Ovary (tissue), 3 donors: ENCODE results near the gene ASF1A.

Experiments
- POLR2A ChIP-seq: fragments of 450-650 bp; IDR thresholded peaks from one replicate; pipeline ENCODE4 v1.6.1; 2017; ENCODE audit warnings: antibody characterized with exemption, mild to moderate bottlenecking, moderate library complexity
- TF ChIP-seq, protein P1 (sequence below), 3 donors: fragments of 450-650 bp in 2 of 3; fragments of 200-600 bp in 1 of 3; IDR thresholded peaks; one replicate each; pipeline versions ENCODE4 v1.5.1 to v1.8.0; 2016 to 2022; ENCODE audit warnings: antibody characterized with exemption in 3 of 3, mild to moderate bottlenecking in 1 of 3
- donor health status: DM: no; HTN: no; CAD: no.

DNA sequence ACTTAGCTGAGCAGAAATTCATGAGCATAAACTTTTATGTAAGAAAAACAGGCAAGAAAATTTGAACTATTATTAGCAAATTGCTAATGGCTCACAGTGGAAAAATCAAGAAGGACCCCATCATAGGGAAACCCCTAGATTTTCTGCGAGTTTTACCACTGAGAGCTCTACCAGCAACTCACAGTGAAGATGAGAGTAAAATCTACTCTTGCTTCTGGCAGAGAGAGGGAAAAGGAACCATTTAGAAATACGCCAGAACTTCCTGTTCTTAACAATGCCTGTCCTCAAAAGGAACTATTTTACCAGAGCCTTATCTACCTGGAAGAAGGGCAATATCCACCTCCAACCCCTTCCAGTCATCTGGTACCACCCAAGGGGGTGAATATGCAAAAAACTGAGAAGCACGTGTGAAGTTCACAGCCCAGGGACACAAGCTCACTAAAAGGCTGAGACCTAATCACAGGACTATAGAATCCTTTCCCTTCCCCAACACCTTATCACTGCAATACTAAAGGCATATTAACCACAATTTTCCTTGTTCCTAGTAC is 34.4 kb upstream of the ASF1A start:
- TF ChIP-seq POLR2A, result no peak
- TF ChIP-seq, protein P1, sequence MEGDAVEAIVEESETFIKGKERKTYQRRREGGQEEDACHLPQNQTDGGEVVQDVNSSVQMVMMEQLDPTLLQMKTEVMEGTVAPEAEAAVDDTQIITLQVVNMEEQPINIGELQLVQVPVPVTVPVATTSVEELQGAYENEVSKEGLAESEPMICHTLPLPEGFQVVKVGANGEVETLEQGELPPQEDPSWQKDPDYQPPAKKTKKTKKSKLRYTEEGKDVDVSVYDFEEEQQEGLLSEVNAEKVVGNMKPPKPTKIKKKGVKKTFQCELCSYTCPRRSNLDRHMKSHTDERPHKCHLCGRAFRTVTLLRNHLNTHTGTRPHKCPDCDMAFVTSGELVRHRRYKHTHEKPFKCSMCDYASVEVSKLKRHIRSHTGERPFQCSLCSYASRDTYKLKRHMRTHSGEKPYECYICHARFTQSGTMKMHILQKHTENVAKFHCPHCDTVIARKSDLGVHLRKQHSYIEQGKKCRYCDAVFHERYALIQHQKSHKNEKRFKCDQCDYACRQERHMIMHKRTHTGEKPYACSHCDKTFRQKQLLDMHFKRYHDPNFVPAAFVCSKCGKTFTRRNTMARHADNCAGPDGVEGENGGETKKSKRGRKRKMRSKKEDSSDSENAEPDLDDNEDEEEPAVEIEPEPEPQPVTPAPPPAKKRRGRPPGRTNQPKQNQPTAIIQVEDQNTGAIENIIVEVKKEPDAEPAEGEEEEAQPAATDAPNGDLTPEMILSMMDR (IDR thresholded peaks at IDR 0.05), result no peak
